Activated T-helper 1 cell treated with anti-CD3 and anti-CD28 coated beads, Interleukin-12 subunit alpha, Interleukin-12 subunit beta, Interleukin-2, Interleukin-4 antibody, amounts not matched to agents 30 ng/mL and 10 ng/mL and 1 ng/mL, durations not matched to agents 14 hours and 24 hours and 36 hours (primary cell): ENCODE data around the gene SRSF8. TPM values are rescaled to one million over a fixed set of nuclear protein-coding genes. Genes with fewer than 3 reads are reported as not detected.

Experiments
- DNase-seq: peaks from one replicate; pipeline ENCODE4 v3.0.0; 2021; ENCODE audit warnings: low spot score
- H3K27ac Mint-ChIP-seq: one replicate; pipeline ENCODE4 v1.8.0; 2021; ENCODE audit warnings: mild to moderate bottlenecking, mixed read lengths
- H3K27me3 Mint-ChIP-seq: one replicate; pipeline ENCODE4 v1.8.0; 2022; ENCODE audit warnings: mild to moderate bottlenecking, moderate library complexity, mixed read lengths; ENCODE audit not compliant: insufficient read depth
- H3K36me3 Mint-ChIP-seq: one replicate; pipeline ENCODE4 v1.8.0; 2021; ENCODE audit warnings: low read depth, mixed read lengths
- H3K4me1 Mint-ChIP-seq: one replicate; pipeline ENCODE4 v1.8.0; 2021; ENCODE audit warnings: low read depth, mixed read lengths
- H3K4me3 Mint-ChIP-seq: one replicate; pipeline ENCODE4 v1.8.0; 2021; ENCODE audit warnings: mild to moderate bottlenecking, moderate library complexity, mixed read lengths
- H3K9me3 Mint-ChIP-seq: one replicate; pipeline ENCODE4 v1.8.0; 2021; ENCODE audit warnings: mixed read lengths
- intact Hi-C: fragments of 100-400 bp; cut with micrococcal nuclease; formaldehyde crosslinking; loops from one replicate; pipeline ENCODE4 v1.15.1; 2024
- total RNA-seq: library from RNA; stranded (reverse); gene quantifications from 2 replicates; pipeline ENCODE4 v1.2.3, GENCODE V29; 2022

Gene SRSF8
- total RNA-seq, 1 donor from 2014 or later, result 53.1 TPM

DNA sequence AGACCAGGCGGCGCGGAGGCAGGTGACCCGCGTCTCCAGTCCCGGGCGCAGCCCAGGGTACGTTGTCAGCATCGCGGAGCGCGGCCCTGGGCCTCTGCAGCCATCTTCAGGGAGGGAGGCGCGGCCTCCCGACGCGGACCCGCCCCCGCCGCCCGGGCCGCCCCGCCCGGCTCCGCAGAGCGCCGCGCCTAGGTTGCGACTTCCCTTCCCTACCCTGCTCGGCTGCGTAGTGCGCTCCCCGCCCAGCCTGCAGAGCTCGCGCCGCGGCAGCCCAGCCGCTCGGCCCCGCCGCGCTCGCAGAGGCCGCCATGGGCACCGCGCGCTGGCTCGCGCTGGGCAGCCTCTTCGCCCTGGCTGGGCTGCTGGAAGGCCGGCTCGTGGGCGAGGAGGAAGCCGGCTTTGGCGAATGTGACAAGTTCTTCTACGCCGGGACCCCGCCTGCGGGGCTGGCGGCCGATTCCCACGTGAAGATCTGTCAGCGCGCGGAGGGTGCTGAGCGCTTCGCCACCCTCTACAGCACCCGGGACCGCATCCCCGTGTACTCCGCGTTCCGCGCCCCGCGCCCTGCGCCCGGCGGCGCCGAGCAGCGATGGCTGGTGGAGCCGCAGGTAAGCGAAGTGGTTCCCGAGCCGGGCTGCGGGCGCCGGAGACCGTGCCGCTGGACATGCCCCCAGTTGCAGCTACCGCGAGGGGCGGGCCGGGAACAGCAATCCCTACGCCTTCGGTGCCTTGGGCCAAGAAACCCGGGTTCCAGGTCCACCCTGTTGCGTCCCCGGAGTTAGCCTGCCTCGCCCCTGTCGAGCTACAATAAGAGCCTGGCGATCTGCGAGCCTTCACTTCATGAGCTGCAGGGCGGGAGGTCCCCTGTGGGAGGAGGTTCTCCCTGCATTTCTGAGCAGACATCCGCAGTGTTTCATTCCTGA, 23.2 kb downstream of the SRSF8 start, which contains the start of gene ENDOD1:
Gene ENDOD1, plus strand, starts transcription at position 227 of the 923 bp plus-strand sequence. Its CDS starts 82 bp downstream, at position 309.
- Mint-ChIP-seq H3K4me3 (peak within 1 kb of the TSS; percentile 89), H3K36me3 (peaks cover 19% of the 10 kb centered on the region), H3K27ac (peak within 1 kb of the TSS; percentile 96), H3K4me1 (peaks cover 83% of the 10 kb centered on the region), H3K9me3 (no peaks in the 10 kb centered on the region), H3K27me3 (no peaks in the 10 kb centered on the region)
- intact Hi-C loops, result loop anchor here (1.0 to 10.0 kb wide), 11 partner anchors 22 to 1308 kb away; partner anchors contain the start of genes CEP57, CWC15, KDM4D and MED17
- DNase-seq, result peak; percentile 85

DNA sequence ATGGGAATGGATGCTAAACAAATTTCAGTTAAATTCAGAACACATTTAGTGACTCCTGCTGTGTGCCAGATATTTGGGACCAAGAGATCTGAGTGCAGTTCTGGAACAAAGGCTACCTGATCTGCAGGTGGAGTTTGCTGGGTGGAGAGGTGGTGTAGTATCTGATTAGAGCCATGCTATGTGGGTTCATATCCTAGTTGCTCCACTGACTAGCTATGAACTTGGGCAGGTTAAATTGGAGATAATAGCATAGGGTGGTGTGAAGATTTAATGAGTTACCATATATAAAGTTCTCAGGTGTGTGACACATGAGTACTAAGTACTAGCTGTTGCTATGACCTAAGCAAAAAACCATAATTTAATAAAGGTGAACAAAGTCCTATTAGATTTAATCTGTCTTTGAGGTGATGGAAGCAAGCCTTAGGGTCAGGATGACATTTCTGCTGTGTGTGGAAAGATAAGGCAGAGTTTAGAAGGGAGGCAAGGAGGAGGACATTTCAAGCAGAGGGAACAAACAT, 25.0 kb downstream of the SRSF8 start:
- peaks cover 25% of the 10 kb centered on the region for H3K36me3 Mint-ChIP-seq
- H3K4me3 Mint-ChIP-seq, result peak overlapping the region; percentile 89
- H3K27ac Mint-ChIP-seq, result peak overlapping the region; percentile 59
- H3K9me3 Mint-ChIP-seq, result no peaks in the 10 kb centered on the region
- intact Hi-C loops, result loop anchor here (2.0 kb wide), 2 partner anchors 45 to 547 kb away; no protein-coding TSS in a partner anchor
- no peaks in the 10 kb centered on the region for H3K27me3 Mint-ChIP-seq
- no peak for DNase-seq
- H3K4me1 Mint-ChIP-seq, result peaks cover 80% of the 10 kb centered on the region

DNA sequence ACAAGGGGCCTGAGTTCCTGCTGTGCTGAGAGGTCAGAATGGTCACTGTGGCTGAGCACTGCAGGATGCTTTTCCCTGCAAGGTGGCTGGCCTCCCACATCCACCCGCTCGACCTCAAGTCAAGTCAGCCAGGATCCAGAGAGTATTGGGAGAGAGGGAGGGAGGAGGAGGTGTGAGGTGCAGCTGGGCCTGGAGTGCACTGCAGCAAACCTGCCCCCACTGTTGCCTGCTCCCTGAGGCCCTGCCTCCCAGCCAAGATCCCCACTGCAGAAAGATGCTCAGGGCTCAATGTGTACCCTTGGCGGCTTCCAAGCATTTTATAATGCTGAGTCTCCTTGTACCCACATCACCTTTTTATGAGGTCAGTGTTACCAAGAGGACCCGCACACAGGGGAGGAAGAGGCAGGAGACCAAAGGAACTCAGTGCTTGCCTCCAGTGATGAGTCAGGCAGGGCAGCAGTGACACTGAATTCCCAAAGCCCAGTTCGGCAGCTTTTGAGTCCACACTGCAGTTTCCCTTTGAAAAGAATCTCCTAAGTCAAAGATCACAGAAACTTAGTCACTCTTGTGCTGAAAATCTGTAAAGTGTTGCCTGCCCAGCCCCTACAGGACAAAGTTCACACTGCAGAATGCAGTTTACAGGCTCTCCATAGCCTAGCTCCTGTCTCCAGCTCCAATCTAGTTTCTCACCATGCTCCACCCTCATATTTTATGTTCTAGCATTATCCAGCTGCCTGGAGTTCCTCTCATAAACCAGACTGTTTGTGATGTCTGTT, 26.0 kb downstream of the SRSF8 start:
- intact Hi-C loops, result loop anchor here (2.0 kb wide), 1 partner anchor 44 kb away; no protein-coding TSS in a partner anchor
- H3K27me3 Mint-ChIP-seq, result no peaks in the 10 kb centered on the region
- H3K27ac Mint-ChIP-seq, result peak overlapping the region; percentile 69
- DNase-seq, result no peak
- peaks cover 84% of the 10 kb centered on the region for H3K4me1 Mint-ChIP-seq
- H3K9me3 Mint-ChIP-seq, result no peaks in the 10 kb centered on the region
- H3K36me3 Mint-ChIP-seq, result peaks cover 32% of the 10 kb centered on the region
- H3K4me3 Mint-ChIP-seq, result peak overlapping the region; percentile 34

DNA sequence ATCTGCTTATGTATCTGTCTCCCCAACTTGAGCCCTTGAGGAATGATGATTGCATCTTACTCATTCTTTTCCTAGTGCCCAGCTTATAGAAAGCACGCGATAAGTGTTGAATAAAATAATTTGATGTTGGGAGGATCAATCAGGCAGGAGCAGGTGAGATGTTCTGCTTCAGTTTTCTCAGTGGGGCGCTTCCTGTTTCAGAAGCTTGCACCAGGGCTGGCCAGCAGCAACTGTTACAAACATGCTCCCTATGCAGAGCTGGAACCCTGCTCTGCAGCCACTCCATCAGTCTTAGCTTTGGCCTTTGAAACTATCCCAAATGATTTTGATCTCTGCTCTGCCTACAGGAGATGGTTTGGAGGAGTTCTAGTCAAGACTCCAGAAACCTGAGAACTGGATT, 26.8 kb downstream of the SRSF8 start:
- Mint-ChIP-seq H3K4me1 (peaks cover 81% of the 10 kb centered on the region), H3K4me3 (peak overlapping the region; percentile 34), H3K27ac (peak overlapping the region; percentile 69), H3K9me3 (no peaks in the 10 kb centered on the region), H3K27me3 (no peaks in the 10 kb centered on the region), H3K36me3 (peaks cover 33% of the 10 kb centered on the region)
- DNase-seq, result no peak
- intact Hi-C loops, result loop anchor here (2.0 kb wide), 1 partner anchor 43 kb away; no protein-coding TSS in a partner anchor

DNA sequence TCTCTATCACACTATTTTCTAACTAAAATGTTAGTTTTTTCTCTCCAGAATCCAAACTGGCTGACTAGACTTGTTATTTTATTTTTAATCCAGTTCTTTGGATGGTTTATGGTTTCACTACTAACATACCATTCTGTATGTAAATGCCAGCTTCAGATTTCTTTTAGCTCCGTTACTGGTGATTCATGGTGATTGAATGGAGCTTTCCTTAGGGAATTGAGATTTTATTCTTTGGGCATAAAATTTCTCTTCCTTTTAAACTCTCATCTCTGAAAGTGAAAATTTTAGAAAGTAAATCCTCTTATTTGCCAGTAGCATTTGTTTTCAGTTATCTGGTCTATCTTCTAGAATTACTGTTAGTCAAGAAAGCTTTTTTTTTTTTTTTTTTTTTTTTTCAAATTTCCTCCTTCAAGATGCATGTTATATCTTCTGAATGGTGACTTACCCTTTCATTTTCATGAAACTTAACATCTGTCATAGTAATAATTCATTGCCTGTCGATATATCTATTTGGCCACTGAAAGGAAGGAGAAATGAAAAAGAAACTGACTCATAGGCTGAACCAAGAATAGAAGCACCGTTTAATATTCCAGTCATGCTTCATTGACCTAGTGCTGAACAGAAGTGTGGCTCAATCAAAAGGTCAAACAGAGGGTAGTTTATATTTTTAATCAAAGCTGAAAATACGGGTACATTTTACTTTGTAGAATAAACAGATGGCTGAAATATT, 29.3 kb downstream of the SRSF8 start:
- DNase-seq, result no peak
- peaks cover 64% of the 10 kb centered on the region for H3K4me1 Mint-ChIP-seq
- H3K27me3 Mint-ChIP-seq, result no peaks in the 10 kb centered on the region
- H3K36me3 Mint-ChIP-seq, result peaks cover 34% of the 10 kb centered on the region
- no peaks in the 10 kb centered on the region for H3K9me3 Mint-ChIP-seq
- peak overlapping the region; percentile 67 for H3K27ac Mint-ChIP-seq
- intact Hi-C loops, result loop anchor here (1.0 to 5.0 kb wide), 2 partner anchors 12 to 1246 kb away; partner anchors contain the start of gene MAML2
- peak overlapping the region; percentile 46 for H3K4me3 Mint-ChIP-seq

DNA sequence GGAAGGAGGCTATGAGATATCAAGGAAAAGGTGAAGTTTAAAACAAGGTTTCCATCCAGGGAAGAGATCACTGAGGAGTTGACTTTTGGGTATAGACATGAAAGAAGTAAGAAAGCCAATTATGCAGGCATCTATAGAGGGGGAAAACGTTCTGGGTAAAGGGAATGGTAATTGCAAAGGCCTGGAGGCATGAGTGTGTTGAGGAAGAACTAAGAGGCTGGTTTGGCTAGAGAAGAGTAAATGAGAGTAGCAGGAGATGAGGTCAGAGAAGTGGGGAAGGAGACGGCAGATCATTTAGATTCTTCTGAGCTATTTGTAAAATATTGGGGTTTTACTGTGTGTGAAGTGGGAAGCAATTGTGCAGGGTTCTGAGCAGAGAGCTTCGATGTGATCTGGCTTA, 30.5 kb downstream of the SRSF8 start:
- peaks cover 26% of the 10 kb centered on the region for H3K36me3 Mint-ChIP-seq
- DNase-seq, result no peak
- H3K27me3 Mint-ChIP-seq, result no peaks in the 10 kb centered on the region
- peaks cover 52% of the 10 kb centered on the region for H3K4me1 Mint-ChIP-seq
- H3K27ac Mint-ChIP-seq, result peak overlapping the region; percentile 4
- H3K9me3 Mint-ChIP-seq, result no peaks in the 10 kb centered on the region
- no peak overlapping the region for H3K4me3 Mint-ChIP-seq
- intact Hi-C loops, result loop anchor here (5.0 kb wide), 1 partner anchor 1245 kb away; the partner anchor contains the start of gene MAML2

DNA sequence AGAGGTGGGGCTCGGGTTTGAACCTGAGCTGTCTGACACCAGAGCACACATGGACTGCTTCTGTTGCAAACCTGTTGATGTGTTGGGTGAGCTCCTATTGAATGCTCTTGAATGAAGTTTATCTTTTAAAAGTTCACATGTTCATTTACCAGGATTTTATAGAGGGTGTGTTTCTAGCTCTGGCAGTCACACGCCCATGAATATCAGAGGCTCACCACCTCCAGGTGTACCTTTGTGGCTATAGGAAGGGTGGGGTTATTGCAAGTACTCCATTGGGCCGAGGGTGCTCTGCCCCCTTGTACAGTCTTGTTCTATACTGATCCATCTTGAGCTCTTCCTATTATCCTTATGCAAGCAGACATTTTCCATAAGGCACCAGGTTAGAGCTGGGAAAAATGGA, 32.1 kb downstream of the SRSF8 start:
- Mint-ChIP-seq H3K4me3 (no peak overlapping the region), H3K4me1 (peaks cover 44% of the 10 kb centered on the region), H3K27me3 (no peaks in the 10 kb centered on the region), H3K36me3 (peaks cover 27% of the 10 kb centered on the region), H3K9me3 (no peaks in the 10 kb centered on the region), H3K27ac (no peak overlapping the region)
- intact Hi-C loops, result loop anchor here (5.0 kb wide), 1 partner anchor 1243 kb away; the partner anchor contains the start of gene MAML2
- no peak for DNase-seq

DNA sequence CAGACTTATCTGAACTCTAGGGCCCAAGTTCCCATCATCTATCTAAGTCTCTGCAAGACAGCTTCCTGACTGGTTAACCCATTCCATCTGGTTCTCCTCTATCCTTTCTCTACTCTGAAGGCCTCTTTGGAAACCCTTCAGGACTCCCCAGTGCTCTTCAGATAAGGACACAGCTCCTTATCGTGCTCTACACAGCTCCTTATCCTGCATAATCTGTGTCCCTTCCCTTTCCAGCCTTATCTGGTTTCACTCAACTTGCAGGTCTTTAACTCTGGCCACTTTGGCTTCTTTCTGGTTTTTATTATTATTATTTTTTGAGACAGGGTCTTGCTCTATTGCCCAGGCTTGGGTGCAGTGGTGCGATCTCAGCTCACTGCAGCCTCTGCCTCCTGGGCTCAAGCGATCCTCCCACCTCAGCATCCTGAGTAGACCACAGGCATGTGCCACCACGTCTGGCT, 33.5 kb downstream of the SRSF8 start:
- intact Hi-C loops, result no loop called here
- H3K4me3 Mint-ChIP-seq, result no peak overlapping the region

DNA sequence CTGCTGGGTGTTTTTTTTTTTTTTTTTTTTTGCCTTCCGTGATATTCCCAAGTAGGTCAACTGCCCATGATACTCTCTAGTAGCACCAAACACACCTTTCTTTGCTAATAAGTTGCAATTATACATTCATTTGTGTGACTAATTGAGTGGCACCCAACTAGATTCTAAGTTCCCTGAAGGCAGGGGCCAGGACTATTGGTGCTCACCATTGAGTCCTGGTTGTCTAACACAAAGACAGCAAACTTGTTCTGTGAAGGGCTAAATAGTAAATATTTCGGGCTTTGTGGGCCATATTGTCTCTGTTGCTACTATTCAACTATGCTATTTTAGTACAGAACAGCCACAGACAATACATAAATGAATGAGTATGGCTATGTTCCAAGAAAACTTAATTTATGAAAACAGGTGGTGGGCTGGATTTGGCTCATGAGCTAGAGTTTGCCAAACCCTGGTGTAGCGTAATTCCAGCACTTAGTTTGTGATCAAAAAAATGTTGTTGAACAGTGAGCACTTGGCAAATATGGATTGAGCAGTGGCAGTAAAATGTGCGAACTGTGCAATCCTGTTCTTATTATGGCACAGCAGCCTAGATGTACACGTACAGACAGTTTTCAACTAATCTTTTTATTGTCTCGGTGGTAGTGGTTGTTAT, 34.3 kb downstream of the SRSF8 start:
- DNase-seq, result no peak
- Mint-ChIP-seq H3K9me3 (no peaks in the 10 kb centered on the region), H3K4me1 (peaks cover 23% of the 10 kb centered on the region), H3K27ac (no peak overlapping the region), H3K4me3 (no peak overlapping the region), H3K36me3 (peaks cover 22% of the 10 kb centered on the region), H3K27me3 (no peaks in the 10 kb centered on the region)
- intact Hi-C loops, result no loop called here

More for the DNA sequence above, 33.5 kb downstream of the SRSF8 start:
- no peaks in the 10 kb centered on the region for H3K9me3 Mint-ChIP-seq
- no peaks in the 10 kb centered on the region for H3K27me3 Mint-ChIP-seq
- no peak for DNase-seq
- H3K27ac Mint-ChIP-seq, result no peak overlapping the region
- H3K36me3 Mint-ChIP-seq, result peaks cover 21% of the 10 kb centered on the region
- H3K4me1 Mint-ChIP-seq, result peaks cover 30% of the 10 kb centered on the region

DNA sequence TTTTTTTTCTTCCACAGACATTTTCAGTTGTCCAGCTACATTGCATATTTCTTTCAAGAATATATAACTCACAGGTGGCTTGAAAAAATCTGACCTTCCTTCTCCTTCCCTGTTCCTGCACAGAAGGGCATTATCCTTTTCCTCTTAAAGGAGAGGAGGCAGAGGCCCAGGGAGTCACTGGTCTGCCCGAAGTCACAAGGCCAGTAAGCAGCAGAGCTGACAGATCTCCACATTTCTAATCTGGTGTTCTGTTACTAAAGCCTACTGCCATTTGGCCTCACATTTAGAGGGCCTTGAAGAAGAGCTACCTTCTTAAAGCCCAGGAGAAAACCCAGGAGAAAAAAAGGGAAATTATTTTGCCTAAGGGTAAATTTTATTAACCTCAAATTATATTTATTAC, 35.2 kb downstream of the SRSF8 start:
- H3K27me3 Mint-ChIP-seq, result no peaks in the 10 kb centered on the region
- intact Hi-C loops, result no loop called here
- H3K36me3 Mint-ChIP-seq, result peaks cover 22% of the 10 kb centered on the region
- H3K4me3 Mint-ChIP-seq, result no peak overlapping the region
- peak overlapping the region; percentile 46 for H3K27ac Mint-ChIP-seq
- DNase-seq, result no peak
- H3K9me3 Mint-ChIP-seq, result no peaks in the 10 kb centered on the region
- peaks cover 17% of the 10 kb centered on the region for H3K4me1 Mint-ChIP-seq

DNA sequence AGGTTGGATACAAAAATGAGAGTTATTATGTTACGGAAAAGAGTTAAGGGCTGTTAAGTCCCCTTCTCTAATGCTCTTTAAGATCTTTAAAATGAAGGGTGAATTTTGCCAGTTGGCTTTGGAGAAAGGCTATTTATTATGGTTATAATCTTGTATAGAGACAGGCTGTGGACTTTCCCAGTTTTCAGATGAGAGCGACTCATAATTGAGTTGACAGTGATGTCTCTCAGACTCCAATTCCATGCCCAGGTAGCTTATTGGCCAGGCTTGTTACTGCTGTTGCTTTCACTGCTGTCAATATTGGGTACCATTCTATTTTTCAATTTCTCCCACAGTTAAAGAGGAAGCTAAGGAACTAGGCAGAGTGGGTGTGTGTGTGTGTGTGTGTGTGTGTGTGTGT, 36.0 kb downstream of the SRSF8 start:
- Mint-ChIP-seq H3K27me3 (no peaks in the 10 kb centered on the region), H3K27ac (no peak overlapping the region), H3K36me3 (peaks cover 15% of the 10 kb centered on the region), H3K9me3 (no peaks in the 10 kb centered on the region), H3K4me1 (peaks cover 10% of the 10 kb centered on the region), H3K4me3 (no peak overlapping the region)
- no peak for DNase-seq
- intact Hi-C loops, result no loop called here
